ENCODE results near the gene NPC2.

GRCh38 chr14:74507840-74508239, 14.7 kb upstream of the NPC2 start:
- no peak for TF ChIP-seq HCFC1 (IDR thresholded peaks at IDR 0.05; ENCODE audit: low read depth, low read length)
- TF ChIP-seq RCOR1 (IDR thresholded peaks at IDR 0.05; ENCODE audit: borderline replicate concordance in 1 of 2, low read depth in 2 of 2, low read length in 2 of 2): no peak
- TF ChIP-seq ZNF518B (CRISPR knock-in tag; IDR thresholded peaks at IDR 0.05): no peak
- no peak for TF ChIP-seq NFYB (IDR thresholded peaks at IDR 0.05; ENCODE audit: extremely low read depth, insufficient read length)
- no peak for TF ChIP-seq ZNF407 (IDR thresholded peaks at IDR 0.05; ENCODE audit: low read depth)
- TF ChIP-seq TBL1XR1 (IDR thresholded peaks at IDR 0.05; ENCODE audit: low read length in 2 of 2): no peak
- TF ChIP-seq SIN3A (IDR thresholded peaks at IDR 0.05; ENCODE audit: borderline replicate concordance in 2 of 2, control insufficient read depth in 1 of 2, low read depth in 2 of 2, low read length in 2 of 2): no peak
- no peak for TF ChIP-seq ZNF263 (CRISPR knock-in tag; IDR thresholded peaks at IDR 0.05; ENCODE audit: borderline replicate concordance)
- TF ChIP-seq ZNF140 (CRISPR knock-in tag; IDR thresholded peaks at IDR 0.05): no peak
- no peak for TF ChIP-seq MAFF (IDR thresholded peaks at IDR 0.05; ENCODE audit: low read length)
- TF ChIP-seq CREB1 (IDR thresholded peaks at IDR 0.05): no peak
- TF ChIP-seq CREB1 (CRISPR knock-in tag; IDR thresholded peaks at IDR 0.05): no peak
- TF ChIP-seq ATF2 (CRISPR knock-in tag; IDR thresholded peaks at IDR 0.05): no peak
- no peak for TF ChIP-seq POU5F1 (IDR thresholded peaks at IDR 0.05; ENCODE audit: borderline replicate concordance, low read depth, low read length, partially characterized antibody)
- TF ChIP-seq RB1 (IDR thresholded peaks at IDR 0.05; ENCODE audit: low read depth): no peak

Measured in K562 (cell line).